Endothelial cell of umbilical vein (primary cell): ENCODE results near the gene KCNB1. TPM values are rescaled to one million over a fixed set of nuclear protein-coding genes. Genes with fewer than 3 reads are reported as not detected.

Experiments
- BruUV-seq: library from RNA; stranded (reverse); fragments of 400-500 nt; replicated peaks from 2 replicates; lab custom pipeline; 2021; lab: Mats Ljungman, UMichigan
- CTCF ChIA-PET: fragments of 300-600, 350-600 bp; sonication (Branson Sonifier 250); formaldehyde crosslinking; loops from one replicate; lab custom pipeline; 2021; ENCODE audit warnings: antibody characterized with exemption, inconsistent platforms; lab: Charles Lee
- POLR2A ChIA-PET: fragments of 300-600, 350-600 bp; sonication (Branson Sonifier 250); formaldehyde crosslinking; loops from one replicate; lab custom pipeline; 2021; ENCODE audit warnings: antibody characterized with exemption, inconsistent platforms; lab: Charles Lee
- DNase-seq: peaks from one replicate; pipeline ENCODE4 v3.0.0-alpha.2; 2011; ENCODE audit warnings: low read depth, low spot score
- FAIRE-seq: peaks from 2 replicates; lab custom pipeline; 2011; peaks lifted over from hg19 to GRCh38; lab: Jason Lieb, UNC
- H2AFZ ChIP-seq: 2 replicates; pipeline ENCODE4 v1.6.0; 2012; ENCODE audit warnings: low read depth, low read length, control low read depth, inconsistent platforms
- H3K27ac ChIP-seq: 2 replicates; pipeline ENCODE4 v1.5.1; 2011; ENCODE audit warnings: low read depth, mild to moderate bottlenecking, control low read depth, low read length, moderate library complexity; ENCODE audit not compliant: insufficient read depth
- H3K27me3 ChIP-seq, 2 experiments: 2 replicates each; pipeline versions ENCODE4 v1.6.0 to v1.6.1; 2011; ENCODE audit warnings: low read length in 2 of 2, mixed read lengths in 1 of 2; ENCODE audit not compliant: control insufficient read depth in 2 of 2, insufficient read depth in 2 of 2
- H3K36me3 ChIP-seq, 2 experiments: 2 replicates in 1 of 2; 3 replicates in 1 of 2; pipeline ENCODE4 v1.5.1; 2011; ENCODE audit warnings: low read length in 2 of 2, mild to moderate bottlenecking in 1 of 2, moderate library complexity in 1 of 2; ENCODE audit not compliant: control insufficient read depth in 2 of 2, insufficient read depth in 2 of 2; ENCODE audit errors: extremely low read depth in 1 of 2
- H3K4me1 ChIP-seq: 3 replicates; pipeline ENCODE4 v1.5.1; 2011; ENCODE audit warnings: mild to moderate bottlenecking, low read length; ENCODE audit not compliant: control insufficient read depth, insufficient read depth; ENCODE audit errors: extremely low read depth
- H3K4me2 ChIP-seq: 2 replicates; pipeline ENCODE4 v1.6.1; 2011; ENCODE audit warnings: low read length, control low read depth, mixed read lengths; ENCODE audit not compliant: insufficient read depth
- H3K4me3 ChIP-seq, 3 experiments: fragments of 200-600 bp in 1 of 3; sonication (generic), shearing (Covaris generic) in 1 of 3; replicated peaks in 1 of 3; 2 replicates each; pipeline ENCODE4 v1.5.1; 2011 to 2016; ENCODE audit warnings: control low read depth in 3 of 3, low read length in 3 of 3, mild to moderate bottlenecking in 2 of 3, inconsistent platforms in 1 of 3, low read depth in 1 of 3, moderate library complexity in 1 of 3; ENCODE audit not compliant: insufficient read depth in 1 of 3
- H3K79me2 ChIP-seq: 2 replicates; pipeline ENCODE4 v1.6.0; 2012; ENCODE audit warnings: low read length, inconsistent platforms; ENCODE audit not compliant: control insufficient read depth, insufficient read depth
- H3K9ac ChIP-seq: replicated peaks from 2 replicates; pipeline ENCODE3; 2011; ENCODE audit warnings: low read length, control low read depth; ENCODE audit not compliant: insufficient read depth; ENCODE audit errors: extremely low read depth
- H3K9me1 ChIP-seq: replicated peaks from 3 replicates; pipeline ENCODE4 v1.6.0; 2011; ENCODE audit warnings: mild to moderate bottlenecking, low read length; ENCODE audit not compliant: control insufficient read depth, insufficient read depth; ENCODE audit errors: extremely low read depth
- H3K9me3 ChIP-seq: replicated peaks from 2 replicates; pipeline ENCODE4 v1.5.1; 2012; ENCODE audit warnings: low read length, inconsistent platforms; ENCODE audit not compliant: control insufficient read depth, insufficient read depth
- H4K20me1 ChIP-seq: replicated peaks from 2 replicates; pipeline ENCODE3; 2011; ENCODE audit warnings: mild to moderate bottlenecking, low read length; ENCODE audit not compliant: control insufficient read depth, insufficient read depth; ENCODE audit errors: extremely low read depth
- EZH2 ChIP-seq: IDR thresholded peaks from 2 replicates; pipeline ENCODE4 v1.6.1; 2012; ENCODE audit warnings: borderline replicate concordance, low read depth, mild to moderate bottlenecking, moderate library complexity, low read length, inconsistent platforms; ENCODE audit not compliant: severe bottlenecking
- FOS ChIP-seq: IDR thresholded peaks from 2 replicates; pipeline ENCODE4 v1.6.1; 2011; ENCODE audit warnings: mild to moderate bottlenecking, low read length, moderate library complexity, borderline replicate concordance; ENCODE audit not compliant: insufficient read depth
- GATA2 ChIP-seq: IDR thresholded peaks from 2 replicates; pipeline ENCODE4 v1.7.0; 2011; ENCODE audit warnings: low read depth, mild to moderate bottlenecking, moderate library complexity, mixed read lengths, low read length; ENCODE audit not compliant: insufficient read length, insufficient read depth
- JUN ChIP-seq: IDR thresholded peaks from 2 replicates; pipeline ENCODE4 v1.6.1; 2011; ENCODE audit warnings: borderline replicate concordance, low read depth; ENCODE audit not compliant: insufficient read length, insufficient read depth
- MYC ChIP-seq: IDR thresholded peaks from one replicate; pipeline ENCODE4 v1.6.1; 2011; ENCODE audit warnings: mild to moderate bottlenecking, low read depth, low read length
- POLR2A ChIP-seq: IDR thresholded peaks from 2 replicates; pipeline ENCODE4 v1.6.1; 2012; ENCODE audit warnings: low read depth, mild to moderate bottlenecking, control low read depth, low read length
- POLR2AphosphoS5 ChIP-seq: IDR thresholded peaks from 2 replicates; pipeline ENCODE4 v1.6.1; 2012; ENCODE audit warnings: low read depth, mild to moderate bottlenecking, control low read depth, low read length, moderate library complexity; ENCODE audit not compliant: insufficient read depth
- dilution Hi-C: fragments of 300-500 bp; cut with MboI; formaldehyde crosslinking; loops from one replicate; pipeline ENCODE4 v1.15.0; 2019; ENCODE audit warnings: low sequenced_read_pairs; ENCODE audit not compliant: extremely low pct_ligation_motif_present
- intact Hi-C: fragments of 100-400 bp; cut with micrococcal nuclease; formaldehyde crosslinking; loops from one replicate; pipeline ENCODE4 v1.10.0; 2022
- polyA plus RNA-seq, 4 experiments: library from polyadenylated mRNA; depleted of rRNA in 3 of 4; stranded (reverse) in 3 of 4; unstranded in 1 of 4; fragments of >200 nt; gene quantifications; 2 replicates each; pipeline versions ENCODE4 v1.2.1 to v1.2.3, GENCODE V29; 2011 to 2012; ENCODE audit warnings: missing spikeins in 1 of 4
- total RNA-seq: library from RNA; stranded (reverse); gene quantifications from 2 replicates; pipeline ENCODE4 v1.2.3, GENCODE V29; 2021
- TF ChIP-seq, protein P1 (sequence below), 2 donors: IDR thresholded peaks; 1 replicate in 1 of 2; 2 replicates in 1 of 2; pipeline ENCODE4 v1.5.1; 2011; ENCODE audit warnings: low read length in 2 of 2, mild to moderate bottlenecking in 2 of 2, moderate library complexity in 2 of 2, control low read depth in 1 of 2, inconsistent platforms in 1 of 2, low read depth in 1 of 2; ENCODE audit not compliant: insufficient read depth in 1 of 2; ENCODE audit errors: extremely low read depth in 1 of 2

Gene KCNB1
- total and polyA plus RNA-seq, 2 donors (not counting 3 experiments of a cell fraction or from before 2014, with no cell fraction given), result not detected

DNA sequence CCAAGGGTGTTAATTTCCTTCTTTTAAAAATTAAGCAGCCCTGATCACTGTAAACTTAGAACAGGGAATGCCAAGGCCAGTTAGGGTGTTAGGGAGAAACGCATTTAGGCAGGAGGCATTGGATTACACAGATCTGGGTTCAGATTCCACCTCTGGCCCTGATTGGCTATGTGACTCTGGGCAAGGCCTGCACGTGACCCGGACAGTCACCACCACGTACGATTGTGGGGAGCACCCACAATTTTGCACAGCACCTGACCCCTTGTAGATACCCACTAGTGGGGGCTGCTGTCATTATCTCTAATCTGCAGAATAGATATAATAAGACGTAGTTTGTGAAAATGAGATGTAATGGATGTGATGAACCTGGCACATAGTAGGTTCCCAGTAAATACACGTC is 145.1 kb downstream of the KCNB1 start:
- DNase-seq (no peak), FAIRE-seq (no peak)
- no peak overlapping the region for H2AFZ ChIP-seq
- dilution Hi-C loops (no loop called here), intact Hi-C loops (no loop called here)
- no peak overlapping the region for H3K9ac ChIP-seq
- CTCF ChIA-PET, result interaction anchor here (1.2 to 7.0 kb wide), 2 partner anchors 147 to 172 kb away, joined by 3 to 62 read pairs; no protein-coding TSS in a partner anchor
- H3K4me3 ChIP-seq, result no peak overlapping the region
- H4K20me1 ChIP-seq, result no peaks in the 10 kb centered on the region
- no peak overlapping the region for H3K27ac ChIP-seq
- H3K27me3 ChIP-seq, result peaks cover 0 to 5% of the 10 kb centered on the region in 2 experiments
- H3K9me3 ChIP-seq, result no peaks in the 10 kb centered on the region
- H3K4me1 ChIP-seq, result no peaks in the 10 kb centered on the region
- no peaks in the 10 kb centered on the region for H3K36me3 ChIP-seq
- no TSS peak for BruUV-seq
- no peak overlapping the region for H3K4me2 ChIP-seq
- POLR2A ChIA-PET, result no interaction called here
- TF ChIP-seq FOS (no peak), JUN (no peak), GATA2 (no peak)
- TF ChIP-seq, protein P1, sequence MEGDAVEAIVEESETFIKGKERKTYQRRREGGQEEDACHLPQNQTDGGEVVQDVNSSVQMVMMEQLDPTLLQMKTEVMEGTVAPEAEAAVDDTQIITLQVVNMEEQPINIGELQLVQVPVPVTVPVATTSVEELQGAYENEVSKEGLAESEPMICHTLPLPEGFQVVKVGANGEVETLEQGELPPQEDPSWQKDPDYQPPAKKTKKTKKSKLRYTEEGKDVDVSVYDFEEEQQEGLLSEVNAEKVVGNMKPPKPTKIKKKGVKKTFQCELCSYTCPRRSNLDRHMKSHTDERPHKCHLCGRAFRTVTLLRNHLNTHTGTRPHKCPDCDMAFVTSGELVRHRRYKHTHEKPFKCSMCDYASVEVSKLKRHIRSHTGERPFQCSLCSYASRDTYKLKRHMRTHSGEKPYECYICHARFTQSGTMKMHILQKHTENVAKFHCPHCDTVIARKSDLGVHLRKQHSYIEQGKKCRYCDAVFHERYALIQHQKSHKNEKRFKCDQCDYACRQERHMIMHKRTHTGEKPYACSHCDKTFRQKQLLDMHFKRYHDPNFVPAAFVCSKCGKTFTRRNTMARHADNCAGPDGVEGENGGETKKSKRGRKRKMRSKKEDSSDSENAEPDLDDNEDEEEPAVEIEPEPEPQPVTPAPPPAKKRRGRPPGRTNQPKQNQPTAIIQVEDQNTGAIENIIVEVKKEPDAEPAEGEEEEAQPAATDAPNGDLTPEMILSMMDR (IDR thresholded peaks at IDR 0.05; ENCODE audit: extremely low read depth in 1 of 2, insufficient read depth in 1 of 2, low read depth in 1 of 2, low read length in 2 of 2), result no peak
- no peaks in the 10 kb centered on the region for H3K9me1 ChIP-seq
- H3K79me2 ChIP-seq, result no peaks in the 10 kb centered on the region

DNA sequence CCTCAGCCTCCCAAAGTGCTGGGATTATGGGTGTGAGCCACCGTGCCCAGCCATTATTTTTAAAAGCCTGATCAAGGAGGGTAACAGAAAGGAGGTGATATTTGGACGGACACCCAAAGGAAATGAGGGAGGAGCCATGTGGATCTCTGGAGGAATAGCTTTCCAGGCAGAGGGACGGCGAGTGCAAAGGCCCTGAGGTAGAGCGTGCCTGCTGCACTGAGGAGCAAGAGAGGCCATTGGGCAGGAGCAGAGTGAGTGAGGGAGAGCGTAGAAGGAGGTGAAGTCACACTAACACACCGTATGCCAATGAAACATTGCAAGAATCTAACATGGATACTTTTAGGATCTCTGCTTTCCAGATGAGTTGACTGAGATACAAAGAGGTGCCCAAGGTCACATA is 145.7 kb downstream of the KCNB1 start:
- ChIA-PET CTCF (interaction anchor here (1.0 to 7.0 kb wide), 6 partner anchors 14 to 272 kb away, joined by 3 to 62 read pairs (median 3); no protein-coding TSS in a partner anchor), POLR2A (no interaction called here)
- Histone ChIP-seq H3K27ac (no peak overlapping the region), H2AFZ (no peak overlapping the region), H3K4me3 (no peak overlapping the region), H3K4me1 (no peaks in the 10 kb centered on the region), H3K9ac (no peak overlapping the region), H3K4me2 (no peak overlapping the region), H3K9me3 (no peaks in the 10 kb centered on the region), H4K20me1 (no peaks in the 10 kb centered on the region), H3K79me2 (no peaks in the 10 kb centered on the region), H3K36me3 (no peaks in the 10 kb centered on the region), H3K27me3 (peaks cover 0 to 5% of the 10 kb centered on the region in 2 experiments), H3K9me1 (no peaks in the 10 kb centered on the region)
- TF ChIP-seq GATA2 (no peak), JUN (no peak), MYC (no peak), EZH2 (no peak), POLR2AphosphoS5 (no peak), POLR2A (no peak)
- TF ChIP-seq, protein P1 (IDR thresholded peaks at IDR 0.05; ENCODE audit: extremely low read depth in 1 of 2, insufficient read depth in 1 of 2, low read depth in 1 of 2, low read length in 2 of 2), result no peak
- BruUV-seq, result no TSS peak
- intact Hi-C loops (no loop called here), dilution Hi-C loops (no loop called here)
- DNase-seq (no peak), FAIRE-seq (no peak)
